ENCODE data around the gene AGT.

DNA sequence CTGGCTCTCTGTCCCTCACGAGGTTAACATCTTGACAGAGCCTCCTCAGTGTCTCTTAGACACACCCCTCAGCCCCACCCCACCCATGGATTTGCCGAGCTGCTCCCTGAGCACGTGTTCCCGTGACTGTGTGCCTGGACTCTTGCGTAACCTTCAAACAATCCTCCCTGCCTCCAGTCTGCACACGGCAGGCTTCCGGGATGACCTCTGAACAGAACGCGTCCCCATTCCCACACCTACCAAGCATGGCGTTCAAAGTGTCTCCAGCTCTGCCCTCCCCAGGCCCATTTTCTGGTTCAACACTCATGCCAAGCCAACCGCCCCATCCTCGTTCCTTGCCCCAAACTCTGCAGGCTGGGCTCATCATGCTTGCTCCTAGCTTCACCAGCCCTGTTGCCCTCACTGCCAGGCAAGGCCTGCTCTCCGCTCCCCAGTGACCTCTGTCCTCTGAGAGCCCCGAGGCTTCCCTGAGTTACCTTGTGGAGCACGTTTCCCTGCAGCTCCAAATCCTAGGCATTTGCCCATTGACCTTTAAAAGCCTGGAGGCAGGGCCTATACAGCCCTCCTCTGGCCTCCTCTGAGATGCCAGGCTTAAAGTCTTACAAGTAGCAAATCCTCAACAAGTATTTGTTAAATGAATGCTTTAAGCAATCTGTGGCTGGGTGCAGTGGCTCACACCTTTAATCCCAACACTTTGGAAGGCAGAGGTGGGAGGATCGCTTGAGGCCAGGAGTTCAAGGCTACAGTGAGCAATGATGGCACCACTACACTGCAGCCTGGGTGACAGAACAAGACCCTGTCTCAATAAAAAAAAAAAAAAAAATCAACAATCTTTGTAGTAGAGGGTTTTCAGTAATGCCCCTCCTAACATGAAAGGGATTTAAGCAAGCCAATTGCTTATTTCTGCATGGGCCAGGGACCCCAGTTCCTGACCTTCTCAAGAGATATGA lies 5.0 kb downstream of the AGT start:
- TF ChIP-seq CTCF (IDR thresholded peaks at IDR 0.05), result no peak
- no peak for TF ChIP-seq EP300 (IDR thresholded peaks at IDR 0.05)
- no peak for TF ChIP-seq POLR2A (IDR thresholded peaks at IDR 0.05)

All from gastroesophageal sphincter (tissue), 3 donors.